ENCODE data around the gene NADSYN1. TPM values are rescaled to one million over a fixed set of nuclear protein-coding genes. Genes with fewer than 3 reads are reported as not detected.

NADSYN1 gene
- total RNA-seq, 1 donor from 2014 or later, result 67.7 TPM

DNA sequence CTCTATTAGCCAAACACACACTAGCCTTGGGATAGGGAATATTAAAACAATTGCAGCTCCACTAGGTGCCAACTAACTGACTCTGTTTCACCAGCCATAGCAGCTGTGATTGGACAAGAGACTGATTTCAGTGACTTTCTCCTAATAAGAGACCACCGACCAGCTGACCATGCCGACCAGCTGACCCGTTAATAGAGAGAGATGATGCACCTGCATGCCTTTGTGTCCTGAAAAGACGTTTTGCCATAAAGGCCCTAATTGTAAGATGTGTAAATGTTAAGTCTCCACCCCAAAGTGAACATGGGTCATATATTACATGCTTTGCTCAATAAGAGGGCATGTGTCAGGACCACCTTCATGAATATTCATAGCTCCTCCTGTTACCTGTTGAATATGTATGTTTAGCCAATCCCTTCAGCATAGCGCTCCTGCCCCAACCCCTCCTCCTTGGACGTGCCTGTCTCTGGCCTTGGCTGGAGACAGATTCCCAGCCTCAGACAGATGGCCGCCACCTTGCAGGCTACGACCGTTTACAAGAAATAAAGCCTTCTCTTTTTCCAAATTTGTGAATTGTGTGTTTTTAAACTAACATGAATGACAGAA, 1.3 kb upstream of the NADSYN1 start:
- no peak for ATAC-seq

- ATAC-seq, result no peak
These were observed 585 bp upstream of the NADSYN1 start for GRCh38 chr11:71452199-71453036.

GRCh38 chr11:71453918-71454304, 908 bp downstream of the NADSYN1 start:
- peak; percentile 29 for ATAC-seq

DNA sequence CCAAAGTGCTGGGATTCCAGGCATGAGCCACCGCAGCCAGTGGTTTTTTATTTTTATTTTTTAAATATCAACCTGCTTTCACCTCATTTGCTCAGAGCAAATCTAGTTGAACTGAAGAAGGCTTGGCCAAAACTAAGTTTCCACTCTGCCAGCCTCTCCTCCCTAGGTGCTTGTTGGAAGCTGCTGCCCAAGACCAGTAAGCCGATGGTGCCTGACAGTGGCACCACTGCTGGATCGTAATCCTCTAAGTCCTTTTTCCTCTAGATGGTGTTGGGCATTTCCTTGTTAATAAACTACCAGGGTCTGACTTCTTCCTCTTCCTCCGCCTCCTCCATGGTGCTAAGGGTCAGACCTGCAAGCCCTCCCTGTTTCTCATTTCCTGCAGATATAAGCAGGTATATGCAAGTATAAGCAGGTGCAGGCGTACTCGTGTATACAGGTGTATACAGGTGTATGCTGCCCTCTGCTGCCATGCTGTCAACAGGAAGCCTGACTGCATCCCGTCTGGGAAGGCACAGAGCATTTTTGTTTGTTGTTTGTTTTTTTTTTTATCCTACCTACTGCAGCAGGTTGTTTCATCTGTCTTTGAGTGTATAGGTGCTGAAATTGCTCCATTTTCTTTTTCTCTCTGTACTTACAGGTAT, 1.6 kb downstream of the NADSYN1 start:
- peak; percentile 31 for ATAC-seq

- ATAC-seq, result no peak
These were observed 3.3 kb downstream of the NADSYN1 start for GRCh38 chr11:71456294-71456693.

DNA sequence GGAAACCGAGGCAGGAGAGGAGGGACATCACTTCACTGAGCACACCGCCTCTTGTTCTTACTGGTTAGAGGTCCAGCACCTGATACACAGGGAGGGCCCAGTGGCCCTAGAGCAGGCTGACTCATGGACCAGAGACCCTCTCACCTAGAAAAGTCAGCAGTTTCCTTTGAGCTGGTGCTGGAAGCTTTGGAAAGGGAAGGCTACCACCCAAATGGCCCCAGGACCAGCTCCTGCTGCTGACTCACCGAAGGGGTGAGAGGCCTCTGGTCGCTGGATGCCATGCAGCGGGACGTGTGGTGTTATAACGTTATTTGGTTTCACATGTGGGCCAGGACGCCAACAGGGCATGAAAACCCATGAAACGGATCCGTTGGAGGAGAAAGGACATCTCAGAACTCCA, 3.8 kb downstream of the NADSYN1 start:
- ATAC-seq, result no peak

DNA sequence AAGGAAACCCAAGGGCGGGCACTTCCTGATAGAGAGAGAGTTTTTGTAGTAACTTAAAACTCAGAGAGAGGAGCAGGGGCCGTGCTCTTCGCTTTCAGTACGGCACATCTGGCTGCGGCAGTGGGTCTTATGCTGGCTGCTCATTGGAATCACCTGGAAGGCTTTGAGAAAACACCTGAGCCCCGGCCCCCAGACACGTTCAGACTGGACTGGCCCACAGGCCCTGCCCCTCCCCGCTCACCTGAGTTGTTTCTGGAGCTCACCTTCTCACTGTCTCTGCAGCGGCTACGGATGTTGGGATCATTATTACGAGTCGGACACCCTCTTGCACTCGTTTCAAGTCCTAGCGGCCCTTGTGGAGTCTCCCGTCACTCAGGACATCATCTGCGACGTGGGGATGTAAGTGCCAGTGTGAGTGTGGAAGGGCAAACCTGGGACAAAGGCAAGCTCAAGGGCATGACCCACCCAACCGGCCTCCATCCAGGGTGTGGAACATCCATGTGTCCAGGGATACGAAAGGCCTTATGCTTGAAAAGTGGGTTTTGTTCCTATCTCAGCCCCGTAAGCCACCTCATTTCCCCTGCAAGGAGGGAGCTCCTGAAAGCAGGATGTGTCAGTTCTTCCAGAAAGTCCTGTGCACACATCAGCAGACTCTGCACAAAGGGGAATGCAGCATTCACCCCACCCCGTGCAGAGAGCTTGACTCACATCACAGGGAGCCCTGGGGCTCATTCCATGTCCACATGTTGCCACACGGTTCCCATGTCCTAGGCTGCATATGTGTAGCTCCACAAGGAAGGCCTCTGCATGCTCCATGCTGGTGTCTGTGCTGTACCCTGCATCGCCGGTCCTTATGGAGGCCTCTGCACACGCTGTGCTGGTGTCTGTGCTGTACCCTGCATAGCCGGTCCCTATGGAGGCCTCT, 5.4 kb downstream of the NADSYN1 start:
- peak; percentile 94 for ATAC-seq

- ATAC-seq, result peak; percentile 13
These were observed 6.2 kb downstream of the NADSYN1 start for GRCh38 chr11:71459076-71459766.

GRCh38 chr11:71459767-71460320, 6.8 kb downstream of the NADSYN1 start:
- ATAC-seq, result no peak

DNA sequence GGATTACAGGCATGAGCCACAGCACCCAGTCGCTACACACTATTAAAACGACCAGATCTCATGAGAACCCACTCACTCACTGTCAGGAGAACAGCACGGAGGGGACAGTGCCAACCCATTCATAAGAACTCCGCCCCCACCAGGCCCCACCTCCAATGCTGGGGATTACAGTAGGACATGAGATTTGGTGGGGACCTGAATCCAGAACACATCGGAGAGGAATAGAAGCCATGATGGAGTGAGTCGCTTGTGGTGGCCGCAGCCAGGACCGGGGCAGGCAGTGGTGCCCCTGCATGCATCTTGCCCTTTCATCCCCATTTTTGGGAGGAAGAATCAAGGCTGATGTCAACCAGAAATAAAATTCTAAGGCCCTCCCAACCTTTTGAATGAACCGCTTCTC, 8.7 kb downstream of the NADSYN1 start:
- ATAC-seq, result no peak

DNA sequence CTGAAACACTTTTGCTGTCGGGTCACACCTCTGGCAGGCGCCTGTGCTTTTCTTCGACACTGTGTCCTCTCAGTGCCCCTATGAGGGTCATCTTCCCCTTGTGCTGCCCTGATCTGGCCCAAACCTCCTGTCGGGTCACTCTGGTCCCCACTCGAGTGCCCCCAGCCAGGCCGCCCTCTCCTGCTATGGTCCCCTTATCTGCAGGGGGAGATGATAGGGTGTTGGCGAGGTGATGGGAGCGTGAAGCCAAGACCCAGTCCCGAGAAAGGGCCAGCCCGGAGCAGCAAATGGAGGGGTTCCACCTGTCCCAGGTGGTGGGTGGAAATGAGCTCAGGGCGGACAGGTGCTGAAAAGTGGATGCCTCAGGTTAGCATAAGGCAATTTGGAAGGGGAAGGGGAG, 9.7 kb downstream of the NADSYN1 start:
- no peak for ATAC-seq

DNA sequence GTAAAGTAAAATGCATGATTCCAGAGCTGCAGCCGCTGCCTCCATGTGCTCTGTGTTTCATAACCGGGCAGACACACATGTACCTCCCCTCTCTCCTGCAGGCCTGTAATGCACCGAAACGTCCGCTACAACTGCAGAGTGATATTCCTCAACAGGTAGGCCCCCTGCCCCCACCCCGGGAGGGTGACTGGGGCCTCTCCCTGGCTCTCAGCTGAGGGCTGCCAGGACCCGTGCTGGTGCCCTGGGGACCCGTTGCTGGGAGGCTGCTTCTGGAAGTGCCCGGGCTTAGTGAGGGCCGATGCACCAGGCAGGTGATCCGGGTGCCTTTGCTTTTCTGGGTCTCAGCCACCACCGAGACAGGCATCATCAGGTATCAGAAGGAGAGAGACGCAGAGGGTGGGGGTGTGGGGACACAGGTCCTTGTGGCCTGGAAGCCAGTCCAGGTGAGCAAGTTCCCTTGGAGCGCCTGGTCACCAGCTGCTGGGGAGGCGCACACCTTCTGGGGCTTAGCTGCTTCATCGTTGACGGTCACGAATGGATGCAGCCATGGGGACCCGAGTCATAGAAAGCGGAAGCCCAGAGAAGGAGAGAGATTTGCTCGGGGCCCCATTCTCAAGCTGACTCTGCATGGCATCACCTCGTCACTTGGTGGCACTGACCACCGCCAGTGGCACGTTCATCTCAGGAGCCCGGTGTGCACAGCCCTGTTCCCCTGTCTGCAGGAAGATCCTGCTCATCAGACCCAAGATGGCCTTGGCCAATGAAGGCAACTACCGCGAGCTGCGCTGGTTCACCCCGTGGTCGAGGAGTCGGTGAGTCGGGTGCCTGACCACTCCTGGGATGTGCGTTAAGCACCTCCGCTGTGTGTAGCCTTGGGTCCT, 10.6 kb downstream of the NADSYN1 start:
- no peak for ATAC-seq

- no peak for ATAC-seq
These were observed 12.1 kb downstream of the NADSYN1 start for GRCh38 chr11:71465054-71465453.

DNA sequence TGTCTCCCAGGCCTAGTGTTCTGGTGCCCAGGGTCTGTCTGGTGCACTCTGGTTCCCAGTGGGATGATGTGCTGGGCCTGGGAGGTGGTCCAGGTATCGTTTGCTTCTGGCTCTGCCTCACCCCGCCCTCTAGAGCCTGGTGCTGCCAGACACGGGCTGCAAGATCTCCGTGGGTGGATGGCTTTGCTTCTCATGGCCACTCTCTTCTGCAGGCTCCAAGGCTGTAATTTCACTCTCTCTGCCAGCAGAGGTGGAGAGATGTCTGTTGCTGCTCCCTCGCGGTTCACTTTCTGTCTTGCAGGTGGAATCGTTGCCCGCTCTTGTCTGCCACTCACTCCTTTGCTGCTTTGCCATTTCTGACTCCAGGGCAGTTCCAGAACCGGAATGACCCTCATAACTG, 13.4 kb downstream of the NADSYN1 start:
- no peak for ATAC-seq

GRCh38 chr11:71467164-71467563, 14.2 kb downstream of the NADSYN1 start:
- ATAC-seq, result no peak

DNA sequence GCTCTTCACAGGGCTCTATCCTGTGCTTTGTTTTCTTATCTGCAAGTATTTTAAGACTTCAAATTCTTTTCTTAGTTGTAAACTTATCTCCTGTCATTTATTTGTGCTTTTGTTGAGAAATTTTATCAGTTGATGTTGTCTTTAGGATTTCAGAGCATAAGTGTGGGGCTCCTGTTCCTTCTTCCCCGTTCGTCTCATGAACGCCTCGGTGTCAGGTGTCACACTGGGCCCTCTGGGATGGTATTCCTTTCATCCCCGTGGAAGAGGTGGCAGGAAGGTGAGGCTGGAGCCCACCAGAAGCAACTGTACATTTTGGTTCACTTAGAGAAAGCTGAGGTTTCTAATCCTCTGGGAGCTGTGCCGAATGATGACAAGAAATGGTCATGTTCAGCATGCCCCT, 17.9 kb downstream of the NADSYN1 start:
- no peak for ATAC-seq

- ATAC-seq, result no peak
These were observed 19.4 kb downstream of the NADSYN1 start for GRCh38 chr11:71472357-71472885.

GRCh38 chr11:71472941-71473792, 20.2 kb downstream of the NADSYN1 start:
- no peak for ATAC-seq

DNA sequence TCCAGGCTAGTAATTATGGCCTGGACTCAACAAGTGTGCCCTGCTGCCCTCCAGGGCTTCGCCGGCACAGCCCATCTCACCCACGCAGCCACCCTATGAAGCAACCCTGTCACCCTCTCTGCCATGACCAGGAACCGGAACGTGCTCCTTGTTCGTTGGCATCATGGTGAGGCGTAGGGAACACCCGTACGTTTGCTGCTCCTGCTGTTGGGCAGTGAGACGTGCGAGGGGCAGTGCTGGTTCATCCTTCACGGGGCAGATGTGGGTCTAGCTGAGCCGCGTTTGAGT, 20.7 kb downstream of the NADSYN1 start:
- no peak for ATAC-seq

Data from esophagus mucosa (tissue), 1 donor.